Keratinocyte (primary cell): Measurements from ENCODE around the gene BORCS8.

Experiments used
- CTCF ChIP-seq, 3 experiments: IDR thresholded peaks in 1 of 3; conservative IDR thresholded peaks in 1 of 3; optimal IDR thresholded peaks in 1 of 3; 2 replicates in 2 of 3; 3 replicates in 1 of 3; pipeline versions ENCODE3 to v1.5.1; 2011; ENCODE audit warnings: low read length in 3 of 3, mild to moderate bottlenecking in 3 of 3, moderate library complexity in 2 of 3, control low read depth in 1 of 3, inconsistent platforms in 1 of 3; ENCODE audit not compliant: insufficient read depth in 2 of 3; ENCODE audit errors: extremely low read depth in 1 of 3
- EZH2 ChIP-seq: IDR thresholded peaks from one replicate; pipeline ENCODE4 v1.6.1; 2012; ENCODE audit warnings: inconsistent platforms, mild to moderate bottlenecking, low read length, moderate library complexity

- TF ChIP-seq CTCF (optimal IDR thresholded peaks at IDR 0.05 in 1 of 3, IDR thresholded peaks at IDR 0.05 in 1 of 3, conservative IDR thresholded peaks at IDR 0.05 in 1 of 3; ENCODE audit: extremely low read depth in 1 of 3, insufficient read depth in 2 of 3, low read length in 3 of 3) = no peak
- TF ChIP-seq EZH2 = no peak
Observed at GRCh38 chr19:19224150-19224851, 32.3 kb upstream of the BORCS8 start.
